Right lobe of liver (tissue), 4 donors: ENCODE results near the gene CATSPERD.
"Not testable (repeated sequence)": the region's sequence is repeated elsewhere in the genome, so short reads cannot be mapped to it uniquely, and the experiment has no call there.

Source experiments
- POLR2A ChIP-seq: fragments of 450-650 bp; IDR thresholded peaks from one replicate; pipeline ENCODE4 v1.6.1; 2017; ENCODE audit warnings: antibody characterized with exemption, mild to moderate bottlenecking
- TF ChIP-seq, protein P1 (sequence below), 4 donors: fragments of 200-600 bp in 3 of 4; fragments of 450-650 bp in 1 of 4; IDR thresholded peaks; one replicate each; pipeline versions ENCODE4 v1.5.1 to v1.8.0; 2016 to 2022; ENCODE audit warnings: antibody characterized with exemption in 4 of 4, mild to moderate bottlenecking in 2 of 4
- donor health status: DM: no; HTN: no; CAD: no.
- donor health status: DM: no; HTN: no; CAD: no.
- donor health status: DM: no; HTN: yes; CAD: no.

DNA sequence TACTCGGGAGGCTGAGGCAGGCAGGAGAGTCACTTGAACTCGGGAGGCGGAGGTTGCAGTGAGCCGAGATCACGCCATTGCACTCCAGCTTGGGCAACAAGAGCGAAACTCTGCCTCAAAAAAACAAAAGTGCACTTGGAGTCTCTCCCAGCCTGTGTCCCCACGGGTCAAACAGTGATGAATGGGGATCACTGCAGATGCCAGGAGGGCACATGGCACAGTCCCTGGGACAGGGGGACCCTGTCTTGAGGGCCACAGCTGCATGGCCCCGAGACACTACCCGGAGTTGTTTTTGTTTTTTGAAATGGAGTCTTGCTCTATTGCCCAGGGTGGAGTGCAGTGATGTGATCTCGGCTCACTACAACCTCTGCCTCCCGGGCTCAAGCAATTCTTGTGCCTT is 60.5 kb downstream of the CATSPERD start:
- TF ChIP-seq, protein P1, sequence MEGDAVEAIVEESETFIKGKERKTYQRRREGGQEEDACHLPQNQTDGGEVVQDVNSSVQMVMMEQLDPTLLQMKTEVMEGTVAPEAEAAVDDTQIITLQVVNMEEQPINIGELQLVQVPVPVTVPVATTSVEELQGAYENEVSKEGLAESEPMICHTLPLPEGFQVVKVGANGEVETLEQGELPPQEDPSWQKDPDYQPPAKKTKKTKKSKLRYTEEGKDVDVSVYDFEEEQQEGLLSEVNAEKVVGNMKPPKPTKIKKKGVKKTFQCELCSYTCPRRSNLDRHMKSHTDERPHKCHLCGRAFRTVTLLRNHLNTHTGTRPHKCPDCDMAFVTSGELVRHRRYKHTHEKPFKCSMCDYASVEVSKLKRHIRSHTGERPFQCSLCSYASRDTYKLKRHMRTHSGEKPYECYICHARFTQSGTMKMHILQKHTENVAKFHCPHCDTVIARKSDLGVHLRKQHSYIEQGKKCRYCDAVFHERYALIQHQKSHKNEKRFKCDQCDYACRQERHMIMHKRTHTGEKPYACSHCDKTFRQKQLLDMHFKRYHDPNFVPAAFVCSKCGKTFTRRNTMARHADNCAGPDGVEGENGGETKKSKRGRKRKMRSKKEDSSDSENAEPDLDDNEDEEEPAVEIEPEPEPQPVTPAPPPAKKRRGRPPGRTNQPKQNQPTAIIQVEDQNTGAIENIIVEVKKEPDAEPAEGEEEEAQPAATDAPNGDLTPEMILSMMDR (IDR thresholded peaks at IDR 0.05): not testable (repeated sequence)
- TF ChIP-seq POLR2A: not testable (repeated sequence)
